Measurements from ENCODE around the gene MYH6.

The MYH6 gene

GRCh38 chr14:23438101-23438971 lies 30.3 kb upstream of the MYH6 start:
- no peak for DNase-seq
- no peaks in the 10 kb centered on the region for H3K36me3 ChIP-seq (ENCODE audit: control insufficient read depth, insufficient read depth, low read length)
- no peak overlapping the region for H2AK5ac ChIP-seq (ENCODE audit: low read length)
- H4K8ac ChIP-seq (ENCODE audit: low read depth, low read length): no peak overlapping the region
- no peak overlapping the region for H2BK15ac ChIP-seq (replicated peaks; ENCODE audit: low read depth)
- no peak overlapping the region for H3K56ac ChIP-seq (ENCODE audit: low read length)
- H3K9ac ChIP-seq (ENCODE audit: low read length): no peak overlapping the region
- H3K4me2 ChIP-seq (ENCODE audit: low read length): no peak overlapping the region
- no peak overlapping the region for H2BK5ac ChIP-seq (ENCODE audit: low read length)
- no CpG with 5 or more reads among the region's 15 CpGs for WGBS (ENCODE audit: extremely low coverage, insufficient coverage, low lambda C conversion rate)
- no peaks in the 10 kb centered on the region for H3K4me1 ChIP-seq (ENCODE audit: control insufficient read depth, low read depth, low read length)
- no peak overlapping the region for H3K4ac ChIP-seq (ENCODE audit: low read depth, low read length)
- no peak overlapping the region for H4K5ac ChIP-seq (ENCODE audit: low read length)
- H3K27ac ChIP-seq (ENCODE audit: low read depth, low read length): no peak overlapping the region
- no peak overlapping the region for H3K18ac ChIP-seq (ENCODE audit: low read length)
- no peaks in the 10 kb centered on the region for H3K27me3 ChIP-seq (ENCODE audit: insufficient read depth, low read length, poor library complexity)
- no peak overlapping the region for H3K4me3 ChIP-seq (ENCODE audit: low read length)
- H3K79me2 ChIP-seq (ENCODE audit: control insufficient read depth, insufficient read depth, low read length): no peaks in the 10 kb centered on the region
- H2BK120ac ChIP-seq (ENCODE audit: low read depth, low read length): no peak overlapping the region
- H3K23ac ChIP-seq (ENCODE audit: low read length): no peak overlapping the region
- H3K79me1 ChIP-seq (ENCODE audit: low read length): no peaks in the 10 kb centered on the region

DNA sequence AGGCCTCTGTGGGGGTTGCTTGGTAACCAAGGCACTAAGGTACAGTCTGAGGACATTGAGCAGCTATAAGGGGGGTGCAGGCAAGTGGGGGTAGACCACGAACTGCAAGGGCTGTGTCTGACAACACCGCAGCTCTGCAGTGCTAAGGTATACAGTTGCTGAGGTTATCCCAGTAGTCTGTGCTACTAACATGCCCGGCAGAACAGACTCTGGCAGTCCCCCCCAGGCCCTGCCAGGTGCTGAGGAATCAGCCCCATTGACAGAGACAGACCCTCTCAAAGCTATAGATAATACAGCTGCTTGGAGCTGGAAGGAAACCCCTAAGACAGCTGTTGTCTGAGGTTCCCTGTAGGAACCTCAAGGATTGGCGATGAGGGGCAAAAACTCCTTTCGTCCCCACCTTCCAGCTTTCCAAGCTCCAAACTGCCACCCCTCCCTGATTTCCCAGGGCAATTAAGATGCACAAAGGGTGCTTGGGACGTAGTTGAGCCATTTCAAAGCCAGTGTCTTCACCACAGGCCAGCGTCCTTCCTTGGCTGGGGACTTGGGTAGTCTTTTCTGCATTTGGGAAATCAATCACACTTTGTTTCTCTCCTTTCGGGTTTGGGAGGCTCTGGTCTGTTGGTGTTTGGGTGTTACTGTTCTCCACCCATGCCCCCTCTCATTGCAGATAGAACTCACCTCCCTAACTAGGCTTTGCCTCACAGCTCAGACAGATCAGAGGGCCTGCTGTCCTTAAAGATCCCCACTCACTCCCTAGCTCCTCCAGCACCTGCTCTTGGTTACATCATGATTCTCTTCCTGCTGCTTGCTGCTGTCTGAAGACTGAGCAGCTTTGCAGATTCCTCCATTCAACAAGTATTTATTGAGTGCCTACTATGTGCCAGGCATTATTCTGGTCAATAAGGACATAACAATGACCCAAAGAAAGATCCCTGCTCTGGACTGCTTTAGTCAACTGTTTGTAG lies 29.3 kb upstream of the MYH6 start:
- H2BK120ac ChIP-seq (ENCODE audit: low read depth, low read length): no peak overlapping the region
- no peaks in the 10 kb centered on the region for H3K27me3 ChIP-seq (ENCODE audit: insufficient read depth, low read length, poor library complexity)
- no peak overlapping the region for H3K23ac ChIP-seq (ENCODE audit: low read length)
- no peaks in the 10 kb centered on the region for H3K4me1 ChIP-seq (ENCODE audit: control insufficient read depth, low read depth, low read length)
- H3K9ac ChIP-seq (ENCODE audit: low read length): no peak overlapping the region
- no peak overlapping the region for H3K4me2 ChIP-seq (ENCODE audit: low read length)
- no peaks in the 10 kb centered on the region for H3K79me2 ChIP-seq (ENCODE audit: control insufficient read depth, insufficient read depth, low read length)
- H3K4ac ChIP-seq (ENCODE audit: low read depth, low read length): no peak overlapping the region
- H3K27ac ChIP-seq (ENCODE audit: low read depth, low read length): no peak overlapping the region
- H3K79me1 ChIP-seq (ENCODE audit: low read length): no peaks in the 10 kb centered on the region
- no peak overlapping the region for H3K18ac ChIP-seq (ENCODE audit: low read length)
- no CpG with 5 or more reads among the region's 8 CpGs for WGBS (ENCODE audit: extremely low coverage, insufficient coverage, low lambda C conversion rate)
- no peak for DNase-seq
- H2AK5ac ChIP-seq (ENCODE audit: low read length): no peak overlapping the region
- H3K4me3 ChIP-seq (ENCODE audit: low read length): no peak overlapping the region
- no peak overlapping the region for H3K56ac ChIP-seq (ENCODE audit: low read length)
- no peak overlapping the region for H2BK5ac ChIP-seq (ENCODE audit: low read length)
- no peak overlapping the region for H4K5ac ChIP-seq (ENCODE audit: low read length)
- no peak overlapping the region for H2BK15ac ChIP-seq (replicated peaks; ENCODE audit: low read depth)
- no peak overlapping the region for H4K8ac ChIP-seq (ENCODE audit: low read depth, low read length)
- no peaks in the 10 kb centered on the region for H3K36me3 ChIP-seq (ENCODE audit: control insufficient read depth, insufficient read depth, low read length)

GRCh38 chr14:23436327-23437132 lies 28.5 kb upstream of the MYH6 start:
- H3K79me1 ChIP-seq (ENCODE audit: low read length): no peaks in the 10 kb centered on the region
- no peak overlapping the region for H2AK5ac ChIP-seq (ENCODE audit: low read length)
- H3K4ac ChIP-seq (ENCODE audit: low read depth, low read length): no peak overlapping the region
- no peak overlapping the region for H4K8ac ChIP-seq (ENCODE audit: low read depth, low read length)
- no peak overlapping the region for H2BK15ac ChIP-seq (replicated peaks; ENCODE audit: low read depth)
- no CpG with 5 or more reads among the region's 15 CpGs for WGBS (ENCODE audit: extremely low coverage, insufficient coverage, low lambda C conversion rate)
- no peak overlapping the region for H2BK120ac ChIP-seq (ENCODE audit: low read depth, low read length)
- DNase-seq: peak; percentile 19
- no peaks in the 10 kb centered on the region for H3K79me2 ChIP-seq (ENCODE audit: control insufficient read depth, insufficient read depth, low read length)
- H3K4me3 ChIP-seq (ENCODE audit: low read length): no peak overlapping the region
- H2BK5ac ChIP-seq (ENCODE audit: low read length): no peak overlapping the region
- H3K4me1 ChIP-seq (ENCODE audit: control insufficient read depth, low read depth, low read length): no peaks in the 10 kb centered on the region
- no peaks in the 10 kb centered on the region for H3K27me3 ChIP-seq (ENCODE audit: insufficient read depth, low read length, poor library complexity)
- no peak overlapping the region for H3K18ac ChIP-seq (ENCODE audit: low read length)
- H3K27ac ChIP-seq (ENCODE audit: low read depth, low read length): no peak overlapping the region
- no peak overlapping the region for H3K4me2 ChIP-seq (ENCODE audit: low read length)
- H3K23ac ChIP-seq (ENCODE audit: low read length): no peak overlapping the region
- no peak overlapping the region for H4K5ac ChIP-seq (ENCODE audit: low read length)
- H3K9ac ChIP-seq (ENCODE audit: low read length): no peak overlapping the region
- H3K36me3 ChIP-seq (ENCODE audit: control insufficient read depth, insufficient read depth, low read length): no peaks in the 10 kb centered on the region
- no peak overlapping the region for H3K56ac ChIP-seq (ENCODE audit: low read length)

- H2AK5ac ChIP-seq (ENCODE audit: low read length): no peak within 1 kb of the TSS
- H4K5ac ChIP-seq (ENCODE audit: low read length): no peak within 1 kb of the TSS
- H3K4me3 ChIP-seq (ENCODE audit: low read length): no peak within 1 kb of the TSS
- H2BK5ac ChIP-seq (ENCODE audit: low read length): no peak within 1 kb of the TSS
- H2BK15ac ChIP-seq (replicated peaks; ENCODE audit: low read depth): no peak within 1 kb of the TSS
- no peaks in the 10 kb centered on the region for H3K79me1 ChIP-seq (ENCODE audit: low read length)
- no peak within 1 kb of the TSS for H4K8ac ChIP-seq (ENCODE audit: low read depth, low read length)
- no peaks in the 10 kb centered on the region for H3K4me1 ChIP-seq (ENCODE audit: control insufficient read depth, low read depth, low read length)
- no peak within 1 kb of the TSS for H3K4ac ChIP-seq (ENCODE audit: low read depth, low read length)
- DNase-seq: no peak
- no peaks in the 10 kb centered on the region for H3K79me2 ChIP-seq (ENCODE audit: control insufficient read depth, insufficient read depth, low read length)
- H3K18ac ChIP-seq (ENCODE audit: low read length): no peak within 1 kb of the TSS
- no peaks in the 10 kb centered on the region for H3K36me3 ChIP-seq (ENCODE audit: control insufficient read depth, insufficient read depth, low read length)
- H3K27ac ChIP-seq (ENCODE audit: low read depth, low read length): no peak within 1 kb of the TSS
- H3K56ac ChIP-seq (ENCODE audit: low read length): no peak within 1 kb of the TSS
- H3K9ac ChIP-seq (ENCODE audit: low read length): no peak within 1 kb of the TSS
- no peak within 1 kb of the TSS for H2BK120ac ChIP-seq (ENCODE audit: low read depth, low read length)
- H3K23ac ChIP-seq (ENCODE audit: low read length): no peak within 1 kb of the TSS
- WGBS (ENCODE audit: extremely low coverage, insufficient coverage, low lambda C conversion rate): no CpG with 5 or more reads among the region's 10 CpGs
- no peak within 1 kb of the TSS for H3K4me2 ChIP-seq (ENCODE audit: low read length)
- no peaks in the 10 kb centered on the region for H3K27me3 ChIP-seq (ENCODE audit: insufficient read depth, low read length, poor library complexity)
These were observed 27.7 kb upstream of the MYH6 start, which contains the start of gene MYH7 for GRCh38 chr14:23435543-23436326. Gene MYH7 (minus strand): TSS chr14:23435660. CDS start chr14:23433732, 1,928 bp downstream.

Measured in mesendoderm (in vitro differentiated cells).